Ovary (tissue), 3 donors: Measurements from ENCODE around the gene FOXE1.

Experiments
- EP300 ChIP-seq: sonication (generic); formaldehyde crosslinking; IDR thresholded peaks from one replicate; pipeline ENCODE4 v1.6.1; 2017; ENCODE audit warnings: antibody characterized with exemption
- POLR2A ChIP-seq: fragments of 450-650 bp; IDR thresholded peaks from one replicate; pipeline ENCODE4 v1.6.1; 2017; ENCODE audit warnings: antibody characterized with exemption, mild to moderate bottlenecking, moderate library complexity
- TF ChIP-seq, protein P1 (sequence below), 3 donors: fragments of 450-650 bp in 2 of 3; fragments of 200-600 bp in 1 of 3; IDR thresholded peaks; one replicate each; pipeline versions ENCODE4 v1.5.1 to v1.8.0; 2016 to 2022; ENCODE audit warnings: antibody characterized with exemption in 3 of 3, mild to moderate bottlenecking in 1 of 3
- donor health status: DM: no; HTN: no; CAD: no.

DNA sequence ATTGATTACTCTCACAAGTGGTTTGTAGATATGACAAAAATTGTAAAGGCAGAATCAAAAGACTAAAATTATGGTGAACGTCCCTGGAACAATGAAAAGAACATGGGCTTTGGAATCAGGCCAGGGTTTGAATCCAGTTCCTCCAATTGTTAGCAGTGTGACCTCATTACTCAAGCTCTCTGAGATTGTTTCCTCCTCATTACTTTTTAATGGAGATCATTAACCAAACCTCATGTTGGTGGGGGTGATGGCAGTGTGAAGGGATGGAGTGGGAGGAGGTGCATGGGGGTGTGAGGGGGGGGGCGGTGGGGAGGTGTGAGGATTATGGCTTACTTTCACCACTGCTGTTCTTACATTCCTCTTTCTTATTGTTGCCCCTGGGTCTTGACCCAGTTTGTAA lies 44.1 kb upstream of the FOXE1 start:
- TF ChIP-seq, protein P1, sequence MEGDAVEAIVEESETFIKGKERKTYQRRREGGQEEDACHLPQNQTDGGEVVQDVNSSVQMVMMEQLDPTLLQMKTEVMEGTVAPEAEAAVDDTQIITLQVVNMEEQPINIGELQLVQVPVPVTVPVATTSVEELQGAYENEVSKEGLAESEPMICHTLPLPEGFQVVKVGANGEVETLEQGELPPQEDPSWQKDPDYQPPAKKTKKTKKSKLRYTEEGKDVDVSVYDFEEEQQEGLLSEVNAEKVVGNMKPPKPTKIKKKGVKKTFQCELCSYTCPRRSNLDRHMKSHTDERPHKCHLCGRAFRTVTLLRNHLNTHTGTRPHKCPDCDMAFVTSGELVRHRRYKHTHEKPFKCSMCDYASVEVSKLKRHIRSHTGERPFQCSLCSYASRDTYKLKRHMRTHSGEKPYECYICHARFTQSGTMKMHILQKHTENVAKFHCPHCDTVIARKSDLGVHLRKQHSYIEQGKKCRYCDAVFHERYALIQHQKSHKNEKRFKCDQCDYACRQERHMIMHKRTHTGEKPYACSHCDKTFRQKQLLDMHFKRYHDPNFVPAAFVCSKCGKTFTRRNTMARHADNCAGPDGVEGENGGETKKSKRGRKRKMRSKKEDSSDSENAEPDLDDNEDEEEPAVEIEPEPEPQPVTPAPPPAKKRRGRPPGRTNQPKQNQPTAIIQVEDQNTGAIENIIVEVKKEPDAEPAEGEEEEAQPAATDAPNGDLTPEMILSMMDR (IDR thresholded peaks at IDR 0.05): no peak
- no peak for TF ChIP-seq EP300
- TF ChIP-seq POLR2A: no peak
